Fibroblast of skin of right quadriceps (primary cell): ENCODE data around the gene NAT8L.

ENCODE experiments used
- DNase-seq: peaks from one replicate; pipeline ENCODE4 v3.0.0-alpha.2; 2013

NAT8L gene

GRCh38 chr4:2065106-2065930 is 6.2 kb downstream of the NAT8L start:
- no peak for DNase-seq

GRCh38 chr4:2066011-2066551 is 7.0 kb downstream of the NAT8L start:
- DNase-seq, result no peak

GRCh38 chr4:2066571-2067445 is 7.7 kb downstream of the NAT8L start:
- no peak for DNase-seq

- DNase-seq, result no peak
Measured at GRCh38 chr4:2067446-2068197, 8.5 kb downstream of the NAT8L start.

GRCh38 chr4:2068198-2068470 is 9.0 kb downstream of the NAT8L start:
- no peak for DNase-seq

GRCh38 chr4:2068566-2068965 is 9.4 kb downstream of the NAT8L start:
- no peak for DNase-seq

- DNase-seq, result no peak
Measured at GRCh38 chr4:2069161-2069971, 10.2 kb downstream of the NAT8L start.

- DNase-seq, result no peak
Measured at GRCh38 chr4:2069986-2070385, 10.9 kb downstream of the NAT8L start.

- DNase-seq, result no peak
Measured at GRCh38 chr4:2070421-2071251, 11.5 kb downstream of the NAT8L start.

GRCh38 chr4:2071252-2071911 is 12.3 kb downstream of the NAT8L start:
- no peak for DNase-seq

GRCh38 chr4:2071912-2072867 is 13.1 kb downstream of the NAT8L start:
- no peak for DNase-seq

- no peak for DNase-seq
Measured at GRCh38 chr4:2072971-2073807, 14.1 kb downstream of the NAT8L start.

GRCh38 chr4:2073808-2074481 is 14.8 kb downstream of the NAT8L start:
- no peak for DNase-seq

GRCh38 chr4:2074588-2074987 is 15.5 kb downstream of the NAT8L start:
- DNase-seq, result no peak

- DNase-seq, result no peak
Measured at GRCh38 chr4:2075171-2075986, 16.3 kb downstream of the NAT8L start.

- DNase-seq, result no peak
Measured at GRCh38 chr4:2075987-2076907, 17.1 kb downstream of the NAT8L start.
